H1 (cell line): ENCODE measurements around the gene PTPRT. TPM values are rescaled to one million over a fixed set of nuclear protein-coding genes. Genes with fewer than 3 reads are reported as not detected.

Source experiments
- JUN ChIP-seq: IDR thresholded peaks from 2 replicates; pipeline ENCODE4 v1.6.1; 2011; ENCODE audit warnings: low read depth, mild to moderate bottlenecking, improper control_type of control experiment, low read length
- SP2 ChIP-seq: IDR thresholded peaks from 2 replicates; pipeline ENCODE4 v1.6.1; 2012; ENCODE audit warnings: mild to moderate bottlenecking, low read length, inconsistent platforms
- TBP ChIP-seq: IDR thresholded peaks from 2 replicates; pipeline ENCODE4 v1.6.1; 2011; ENCODE audit warnings: low read depth, low read length, improper control_type of control experiment
- polyA plus RNA-seq, 7 experiments: library from polyadenylated mRNA; depleted of rRNA in 3 of 7; stranded (reverse) in 5 of 7; unstranded in 2 of 7; fragments of >200 nt in 5 of 7; fragments of 200-250 nt in 2 of 7; gene quantifications; 1 replicate in 5 of 7; 2 replicates in 1 of 7; 4 replicates in 1 of 7; pipeline versions ENCODE4 v1.2.1 to v1.2.3, GENCODE V29; 2011 to 2013; ENCODE audit warnings: missing spikeins in 2 of 7, mixed read lengths in 2 of 7
- total RNA-seq: library from RNA; stranded (reverse); fragmentation: NEBNext Ultra II Directional; extraction: Animal tissue kit (Norgen Biotek cat#: 25700); gene quantifications from 2 replicates; pipeline ENCODE4 v1.2.1, GENCODE V29; 2021

The PTPRT gene
- total and polyA plus RNA-seq, 2 of the 8 experiments (the other 6 are each of a cell fraction or from before 2014, with no cell fraction given), result 0.33 to 1.8 TPM

DNA sequence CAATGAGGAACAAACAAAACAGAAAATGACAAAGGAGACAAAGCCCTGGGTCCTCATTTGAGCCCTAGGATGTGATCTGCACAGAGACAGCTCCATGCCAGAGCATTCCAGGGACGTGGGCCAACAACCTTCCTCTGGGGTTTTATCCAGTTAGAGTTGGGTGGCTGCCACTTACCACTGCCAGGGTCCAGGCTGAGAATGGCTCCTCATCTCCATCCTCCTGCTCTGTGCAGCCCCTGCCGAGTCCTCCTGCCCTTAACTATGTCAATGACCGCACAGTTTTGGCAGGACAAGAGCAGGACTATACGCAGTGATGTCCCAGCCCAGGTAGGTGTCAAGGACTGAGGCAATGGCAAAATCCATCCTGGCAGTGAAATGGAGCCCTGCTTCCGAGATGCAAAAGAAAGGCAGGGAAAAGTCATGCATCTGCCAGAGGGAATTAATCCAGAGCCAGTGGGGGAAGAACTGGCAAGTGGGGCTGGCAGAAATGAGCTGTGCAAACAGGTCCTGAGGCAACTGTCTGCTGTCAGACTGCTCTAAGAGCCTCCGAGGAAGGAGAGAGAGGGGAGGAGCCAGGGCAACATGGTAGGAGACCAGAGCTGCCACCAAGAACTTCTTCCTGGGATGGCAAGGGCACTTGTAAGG is 449.4 kb downstream of the PTPRT start (continued):
- TF ChIP-seq TBP (no peak), JUN (no peak), SP2 (no peak)
